ENCODE results near the gene LSAMP. TPM values are rescaled to one million over a fixed set of nuclear protein-coding genes. Genes with fewer than 3 reads are reported as not detected.

LSAMP gene
- total and polyA plus RNA-seq, 2 donors, result 0.71 to 1.5 TPM

- WGBS, result 69% methylated on average over 4 of the region's 4 CpGs
- Histone ChIP-seq H3K27me3 (ENCODE audit: control insufficient read depth in 2 of 2, insufficient read depth in 1 of 2, low read length in 1 of 2) (no peaks in the 10 kb centered on the region), H3K36me3 (ENCODE audit: control insufficient read depth in 2 of 2, insufficient read depth in 2 of 2, low read length in 1 of 2) (no peaks in the 10 kb centered on the region), H3K27ac (ENCODE audit: low read depth in 1 of 2, low read length in 1 of 2) (no peak overlapping the region), H3K9me3 (ENCODE audit: control insufficient read depth in 2 of 2, insufficient read depth in 1 of 2, low read length in 1 of 2) (peaks cover 0 to 1% of the 10 kb centered on the region in 2 donors), H3K4me1 (ENCODE audit: control insufficient read depth in 2 of 2, insufficient read depth in 2 of 2, low read length in 2 of 2) (no peaks in the 10 kb centered on the region), H3K4me3 (ENCODE audit: low read length in 2 of 2) (no peak overlapping the region)
- no peak for DNase-seq (ENCODE audit: low read depth in 6 of 9, low spot score in 9 of 9)
These were observed 376.3 kb downstream of the LSAMP start for GRCh38 chr3:116069024-116069423.

GRCh38 chr3:116067326-116067725, 378.0 kb downstream of the LSAMP start:
- H3K27ac ChIP-seq (ENCODE audit: low read depth in 1 of 2, low read length in 1 of 2), result no peak overlapping the region
- H3K4me3 ChIP-seq (ENCODE audit: low read length in 2 of 2), result no peak overlapping the region
- WGBS, result 78% methylated on average over 4 of the region's 4 CpGs
- H3K9me3 ChIP-seq (ENCODE audit: control insufficient read depth in 2 of 2, insufficient read depth in 1 of 2, low read length in 1 of 2), result no peaks in the 10 kb centered on the region
- no peaks in the 10 kb centered on the region for H3K4me1 ChIP-seq (ENCODE audit: control insufficient read depth in 2 of 2, insufficient read depth in 2 of 2, low read length in 2 of 2)
- no peak for DNase-seq (ENCODE audit: low read depth in 6 of 9, low spot score in 9 of 9)
- H3K36me3 ChIP-seq (ENCODE audit: control insufficient read depth in 2 of 2, insufficient read depth in 2 of 2, low read length in 1 of 2), result no peaks in the 10 kb centered on the region
- H3K27me3 ChIP-seq (ENCODE audit: control insufficient read depth in 2 of 2, insufficient read depth in 1 of 2, low read length in 1 of 2), result no peaks in the 10 kb centered on the region

- Histone ChIP-seq H3K9me3 (ENCODE audit: control insufficient read depth in 2 of 2, insufficient read depth in 1 of 2, low read length in 1 of 2) (no peaks in the 10 kb centered on the region), H3K27ac (ENCODE audit: low read depth in 1 of 2, low read length in 1 of 2) (no peak overlapping the region), H3K36me3 (ENCODE audit: control insufficient read depth in 2 of 2, insufficient read depth in 2 of 2, low read length in 1 of 2) (no peaks in the 10 kb centered on the region), H3K4me3 (ENCODE audit: low read length in 2 of 2) (no peak overlapping the region), H3K27me3 (ENCODE audit: control insufficient read depth in 2 of 2, insufficient read depth in 1 of 2, low read length in 1 of 2) (no peaks in the 10 kb centered on the region), H3K4me1 (ENCODE audit: control insufficient read depth in 2 of 2, insufficient read depth in 2 of 2, low read length in 2 of 2) (no peaks in the 10 kb centered on the region)
- WGBS, result 43% methylated on average over 1 of the region's 1 CpG
- no peak for DNase-seq (ENCODE audit: low read depth in 6 of 9, low spot score in 9 of 9)
These were observed 379.8 kb downstream of the LSAMP start for GRCh38 chr3:116065501-116065900.

GRCh38 chr3:116064646-116065045, 380.6 kb downstream of the LSAMP start:
- 92% methylated on average over 1 of the region's 1 CpG for WGBS
- no peaks in the 10 kb centered on the region for H3K27me3 ChIP-seq (ENCODE audit: control insufficient read depth in 2 of 2, insufficient read depth in 1 of 2, low read length in 1 of 2)
- H3K4me3 ChIP-seq (ENCODE audit: low read length in 2 of 2), result no peak overlapping the region
- H3K4me1 ChIP-seq (ENCODE audit: control insufficient read depth in 2 of 2, insufficient read depth in 2 of 2, low read length in 2 of 2), result no peaks in the 10 kb centered on the region
- DNase-seq (ENCODE audit: low read depth in 6 of 9, low spot score in 9 of 9), result no peak
- no peaks in the 10 kb centered on the region for H3K36me3 ChIP-seq (ENCODE audit: control insufficient read depth in 2 of 2, insufficient read depth in 2 of 2, low read length in 1 of 2)
- no peaks in the 10 kb centered on the region for H3K9me3 ChIP-seq (ENCODE audit: control insufficient read depth in 2 of 2, insufficient read depth in 1 of 2, low read length in 1 of 2)
- no peak overlapping the region for H3K27ac ChIP-seq (ENCODE audit: low read depth in 1 of 2, low read length in 1 of 2)

- DNase-seq (ENCODE audit: low read depth in 6 of 9, low spot score in 9 of 9), result no peak
- Histone ChIP-seq H3K4me3 (ENCODE audit: low read length in 2 of 2) (no peak overlapping the region), H3K27me3 (ENCODE audit: control insufficient read depth in 2 of 2, insufficient read depth in 1 of 2, low read length in 1 of 2) (no peaks in the 10 kb centered on the region), H3K4me1 (ENCODE audit: control insufficient read depth in 2 of 2, insufficient read depth in 2 of 2, low read length in 2 of 2) (no peaks in the 10 kb centered on the region), H3K36me3 (ENCODE audit: control insufficient read depth in 2 of 2, insufficient read depth in 2 of 2, low read length in 1 of 2) (no peaks in the 10 kb centered on the region), H3K9me3 (ENCODE audit: control insufficient read depth in 2 of 2, insufficient read depth in 1 of 2, low read length in 1 of 2) (no peaks in the 10 kb centered on the region), H3K27ac (ENCODE audit: low read depth in 1 of 2, low read length in 1 of 2) (no peak overlapping the region)
- 76% methylated on average over 2 of the region's 2 CpGs for WGBS
These were observed 385.7 kb downstream of the LSAMP start for GRCh38 chr3:116059421-116060096.

GRCh38 chr3:116058844-116059243, 386.4 kb downstream of the LSAMP start:
- WGBS, result 93% methylated on average over 2 of the region's 2 CpGs
- no peaks in the 10 kb centered on the region for H3K9me3 ChIP-seq (ENCODE audit: control insufficient read depth in 2 of 2, insufficient read depth in 1 of 2, low read length in 1 of 2)
- no peak overlapping the region for H3K4me3 ChIP-seq (ENCODE audit: low read length in 2 of 2)
- H3K36me3 ChIP-seq (ENCODE audit: control insufficient read depth in 2 of 2, insufficient read depth in 2 of 2, low read length in 1 of 2), result no peaks in the 10 kb centered on the region
- H3K27ac ChIP-seq (ENCODE audit: low read depth in 1 of 2, low read length in 1 of 2), result no peak overlapping the region
- no peak for DNase-seq (ENCODE audit: low read depth in 6 of 9, low spot score in 9 of 9)
- H3K27me3 ChIP-seq (ENCODE audit: control insufficient read depth in 2 of 2, insufficient read depth in 1 of 2, low read length in 1 of 2), result no peaks in the 10 kb centered on the region
- H3K4me1 ChIP-seq (ENCODE audit: control insufficient read depth in 2 of 2, insufficient read depth in 2 of 2, low read length in 2 of 2), result no peaks in the 10 kb centered on the region

- WGBS, result 83% methylated on average over 1 of the region's 1 CpG
- Histone ChIP-seq H3K27ac (ENCODE audit: low read depth in 1 of 2, low read length in 1 of 2) (no peak overlapping the region), H3K4me3 (ENCODE audit: low read length in 2 of 2) (no peak overlapping the region), H3K36me3 (ENCODE audit: control insufficient read depth in 2 of 2, insufficient read depth in 2 of 2, low read length in 1 of 2) (no peaks in the 10 kb centered on the region), H3K4me1 (ENCODE audit: control insufficient read depth in 2 of 2, insufficient read depth in 2 of 2, low read length in 2 of 2) (no peaks in the 10 kb centered on the region), H3K27me3 (ENCODE audit: control insufficient read depth in 2 of 2, insufficient read depth in 1 of 2, low read length in 1 of 2) (no peaks in the 10 kb centered on the region), H3K9me3 (ENCODE audit: control insufficient read depth in 2 of 2, insufficient read depth in 1 of 2, low read length in 1 of 2) (no peaks in the 10 kb centered on the region)
- DNase-seq (ENCODE audit: low read depth in 6 of 9, low spot score in 9 of 9), result no peak
These were observed 387.8 kb downstream of the LSAMP start for GRCh38 chr3:116057400-116058006.

GRCh38 chr3:116056280-116056679, 389.0 kb downstream of the LSAMP start:
- DNase-seq (ENCODE audit: low read depth in 6 of 9, low spot score in 9 of 9), result no peak
- WGBS, result 94% methylated on average over 2 of the region's 2 CpGs
- no peak overlapping the region for H3K4me3 ChIP-seq (ENCODE audit: low read length in 2 of 2)
- no peak overlapping the region for H3K27ac ChIP-seq (ENCODE audit: low read depth in 1 of 2, low read length in 1 of 2)
- H3K4me1 ChIP-seq (ENCODE audit: control insufficient read depth in 2 of 2, insufficient read depth in 2 of 2, low read length in 2 of 2), result no peaks in the 10 kb centered on the region
- no peaks in the 10 kb centered on the region for H3K36me3 ChIP-seq (ENCODE audit: control insufficient read depth in 2 of 2, insufficient read depth in 2 of 2, low read length in 1 of 2)
- H3K9me3 ChIP-seq (ENCODE audit: control insufficient read depth in 2 of 2, insufficient read depth in 1 of 2, low read length in 1 of 2), result no peaks in the 10 kb centered on the region
- H3K27me3 ChIP-seq (ENCODE audit: control insufficient read depth in 2 of 2, insufficient read depth in 1 of 2, low read length in 1 of 2), result no peaks in the 10 kb centered on the region

GRCh38 chr3:116053017-116053416, 392.3 kb downstream of the LSAMP start:
- Histone ChIP-seq H3K27ac (ENCODE audit: low read depth in 1 of 2, low read length in 1 of 2) (no peak overlapping the region), H3K9me3 (ENCODE audit: control insufficient read depth in 2 of 2, insufficient read depth in 1 of 2, low read length in 1 of 2) (no peaks in the 10 kb centered on the region), H3K4me1 (ENCODE audit: control insufficient read depth in 2 of 2, insufficient read depth in 2 of 2, low read length in 2 of 2) (no peaks in the 10 kb centered on the region), H3K36me3 (ENCODE audit: control insufficient read depth in 2 of 2, insufficient read depth in 2 of 2, low read length in 1 of 2) (no peaks in the 10 kb centered on the region), H3K27me3 (ENCODE audit: control insufficient read depth in 2 of 2, insufficient read depth in 1 of 2, low read length in 1 of 2) (no peaks in the 10 kb centered on the region), H3K4me3 (ENCODE audit: low read length in 2 of 2) (no peak overlapping the region)
- no peak for DNase-seq (ENCODE audit: low read depth in 6 of 9, low spot score in 9 of 9)
